GM15510 (cell line): ENCODE data around the gene ACYP2.

Source experiments
- POLR2A ChIP-seq: IDR thresholded peaks from 3 replicates; pipeline ENCODE4 v1.6.1; 2011; ENCODE audit warnings: borderline replicate concordance; ENCODE audit not compliant: insufficient read length; ENCODE audit errors: extremely low read depth

Gene ACYP2

DNA sequence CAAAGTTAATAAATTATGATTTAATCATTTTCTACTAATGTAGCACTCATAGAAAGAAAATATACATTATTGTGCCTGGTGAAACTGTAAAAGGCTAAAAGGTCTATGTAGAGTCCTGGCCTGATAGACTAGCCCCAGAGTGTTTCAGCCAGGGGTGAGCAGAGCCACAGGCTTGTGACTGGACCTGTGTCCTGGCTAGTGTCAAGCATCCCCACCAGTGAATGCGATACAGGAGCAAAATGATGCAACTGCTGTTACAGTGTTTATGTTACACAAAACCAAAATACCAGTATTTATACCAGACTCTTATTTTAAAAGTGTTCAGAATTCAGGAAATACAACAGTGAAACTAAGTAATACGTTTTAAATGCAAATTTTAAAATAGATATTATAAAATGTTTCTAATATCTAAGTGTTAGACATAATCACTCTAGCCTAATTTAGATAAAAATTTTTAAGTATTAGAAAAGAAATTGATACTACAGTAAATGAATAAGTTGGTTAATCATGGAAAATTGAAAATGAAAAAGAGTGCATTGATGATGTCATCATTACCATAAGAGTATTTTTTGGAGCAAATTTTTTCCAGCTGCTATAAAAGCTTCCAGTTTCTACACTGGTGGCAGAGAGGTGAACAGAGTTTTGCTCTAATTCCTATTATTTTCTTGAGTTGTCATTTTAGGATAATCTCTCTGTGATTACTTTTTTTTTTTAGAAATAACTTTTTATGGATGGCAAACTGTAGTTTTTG, 146.8 kb downstream of the ACYP2 start:
- no peak for TF ChIP-seq POLR2A

DNA sequence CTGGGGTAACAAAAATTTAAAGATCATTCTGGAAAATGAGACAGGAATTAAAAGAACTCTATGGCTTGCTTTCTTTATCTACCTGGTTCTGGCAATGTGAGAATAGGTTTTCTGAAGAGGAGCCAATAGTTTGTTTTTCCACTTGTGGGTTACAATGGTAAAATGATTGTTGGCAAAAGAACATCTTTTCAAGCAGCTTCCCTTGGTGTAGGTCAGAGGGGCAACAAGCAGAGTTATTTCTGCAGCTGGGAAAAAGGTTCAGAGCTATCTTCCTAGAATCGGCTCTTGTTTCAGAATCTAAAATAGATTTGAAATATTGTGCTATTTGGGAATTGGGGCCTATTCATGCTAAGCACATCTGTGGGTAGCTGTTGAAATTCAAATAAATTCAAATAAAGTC, 152.2 kb downstream of the ACYP2 start:
- TF ChIP-seq POLR2A: no peak

DNA sequence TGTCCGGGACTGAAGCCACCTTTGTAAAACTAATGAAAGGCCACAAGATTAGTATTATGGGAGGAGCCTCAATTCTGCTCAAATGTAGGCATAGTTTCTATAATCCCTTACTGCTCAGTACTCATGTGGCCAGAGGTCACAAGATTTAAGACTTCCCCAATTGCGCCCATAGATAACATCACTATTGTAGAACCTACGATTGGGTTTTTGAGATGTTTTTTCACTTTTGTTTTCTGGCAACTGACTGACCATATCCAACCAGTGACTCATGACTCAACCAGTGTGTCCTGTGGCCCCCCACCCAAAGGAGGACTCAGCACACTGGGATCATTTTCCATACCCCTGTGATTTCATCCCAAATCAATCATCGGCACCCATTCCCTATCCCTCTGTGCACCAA, 155.8 kb downstream of the ACYP2 start:
- no peak for TF ChIP-seq POLR2A

- TF ChIP-seq POLR2A: no peak
Measured at GRCh38 chr2:54271843-54272627, 156.6 kb downstream of the ACYP2 start.

DNA sequence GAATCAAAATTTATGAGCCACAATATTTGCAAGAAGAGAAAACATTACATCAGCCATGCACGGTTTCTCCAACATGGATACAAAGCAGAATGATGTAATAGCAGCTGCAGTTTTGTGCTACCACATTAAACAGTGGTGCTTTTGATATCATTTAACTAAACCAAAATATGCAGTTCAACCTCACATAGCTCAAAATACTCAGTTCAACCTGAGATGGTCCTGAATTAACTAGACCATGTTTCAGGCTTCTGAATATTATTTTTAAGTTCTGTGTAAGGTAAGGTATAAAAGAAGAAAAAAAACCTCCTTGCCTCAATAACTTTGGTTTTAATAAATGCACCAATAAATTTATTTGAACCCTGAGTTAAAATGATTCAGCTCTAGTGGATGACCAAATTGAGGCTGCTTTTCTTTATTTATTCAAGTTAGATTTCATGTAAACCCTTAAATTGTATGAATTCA, 159.4 kb downstream of the ACYP2 start:
- no peak for TF ChIP-seq POLR2A

GRCh38 chr2:54275541-54275940, 160.1 kb downstream of the ACYP2 start:
- TF ChIP-seq POLR2A: no peak

- TF ChIP-seq POLR2A: no peak
Measured at GRCh38 chr2:54279385-54279784, 164.0 kb downstream of the ACYP2 start.

DNA sequence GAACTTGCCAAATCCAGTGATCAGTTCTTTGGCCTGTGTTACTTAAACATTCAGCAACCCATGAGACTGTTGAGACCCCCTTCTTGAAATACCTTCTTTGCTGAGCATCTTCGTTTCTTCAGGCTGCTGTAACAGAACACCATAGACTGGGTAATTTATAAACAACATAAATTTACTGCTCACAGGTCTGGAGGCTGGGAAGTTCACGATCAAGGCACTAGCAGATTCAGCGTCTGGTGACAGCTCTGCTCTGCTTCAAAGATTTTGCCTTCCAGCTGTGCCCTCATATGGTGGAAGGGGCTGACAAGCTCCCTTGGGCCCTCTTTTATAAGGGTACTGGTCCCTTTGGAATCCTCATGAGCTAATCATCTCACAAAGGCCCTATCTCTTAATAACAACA, 169.4 kb downstream of the ACYP2 start:
- TF ChIP-seq POLR2A: no peak

- TF ChIP-seq POLR2A: no peak
Measured at GRCh38 chr2:54285451-54285850, 170.0 kb downstream of the ACYP2 start.

- no peak for TF ChIP-seq POLR2A
Measured at GRCh38 chr2:54287532-54287931, 172.1 kb downstream of the ACYP2 start.

DNA sequence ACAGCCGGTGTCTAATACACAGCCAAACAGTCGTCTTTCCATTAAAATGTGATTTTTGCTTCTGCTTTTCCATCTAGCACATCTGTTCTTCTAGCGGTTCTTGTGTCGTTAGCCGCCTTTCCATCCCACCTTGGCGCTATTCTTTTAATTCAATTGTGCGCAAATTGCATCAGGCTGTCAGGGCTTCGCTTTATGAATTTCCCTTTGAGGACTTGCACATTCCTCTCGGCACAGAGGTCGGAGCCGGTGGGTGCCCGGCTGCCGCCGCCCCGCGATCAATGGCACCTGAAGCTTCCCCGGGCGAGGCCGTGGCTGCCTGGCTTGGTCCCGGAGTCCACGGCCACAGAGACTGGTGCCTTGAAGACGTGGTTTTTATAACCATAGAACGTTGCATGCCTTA, 174.5 kb downstream of the ACYP2 start:
- no peak for TF ChIP-seq POLR2A

DNA sequence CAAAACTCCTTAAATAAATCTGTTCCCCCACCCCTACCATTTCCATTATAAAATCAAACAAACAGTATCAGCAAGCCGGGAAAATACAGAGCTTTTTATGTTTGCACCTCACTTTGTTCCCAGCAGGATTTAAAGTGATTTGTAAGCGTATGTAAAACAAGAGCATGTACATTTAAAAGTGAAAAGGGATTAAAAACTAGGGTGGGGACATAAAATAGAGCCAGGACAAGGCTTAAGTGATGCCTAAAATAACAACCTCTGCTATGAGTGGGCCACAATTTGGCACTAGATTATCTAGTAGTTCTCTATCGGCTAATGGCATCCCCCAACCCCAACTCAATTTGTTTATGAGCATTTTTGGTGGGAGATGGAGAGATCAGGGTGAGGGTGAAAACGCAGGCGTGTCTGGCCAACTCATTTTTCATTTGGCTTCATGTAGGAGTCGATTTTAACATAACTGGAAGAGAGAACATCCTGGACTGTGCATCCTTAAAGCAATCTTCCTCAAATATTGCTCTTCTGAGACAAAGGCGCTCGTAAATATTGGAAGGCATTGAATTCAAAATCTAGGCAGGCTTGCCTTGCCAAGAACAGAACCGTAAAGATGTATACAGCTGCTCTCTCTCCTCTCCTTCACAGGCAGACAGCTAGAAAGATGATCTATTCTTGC, 175.1 kb downstream of the ACYP2 start:
- TF ChIP-seq POLR2A: no peak

DNA sequence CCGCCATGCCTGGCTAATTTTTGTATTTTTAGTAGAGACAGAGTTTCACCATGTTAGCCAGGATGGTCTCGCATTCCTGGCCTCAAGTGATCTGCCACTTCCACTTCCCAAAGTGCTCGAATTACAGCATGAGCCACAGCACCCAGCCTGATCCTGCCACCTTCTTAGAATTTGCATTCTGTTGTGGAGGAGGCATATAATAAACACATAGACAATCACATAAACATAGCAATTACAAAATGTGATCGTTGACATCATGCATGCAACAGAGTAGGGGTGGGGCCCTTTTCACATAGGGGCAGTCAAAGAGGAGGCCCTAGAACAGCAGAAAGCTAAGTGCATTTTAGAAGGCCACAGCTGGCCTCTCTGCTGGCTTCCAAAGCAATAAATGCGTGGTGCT, 180.5 kb downstream of the ACYP2 start:
- no peak for TF ChIP-seq POLR2A

DNA sequence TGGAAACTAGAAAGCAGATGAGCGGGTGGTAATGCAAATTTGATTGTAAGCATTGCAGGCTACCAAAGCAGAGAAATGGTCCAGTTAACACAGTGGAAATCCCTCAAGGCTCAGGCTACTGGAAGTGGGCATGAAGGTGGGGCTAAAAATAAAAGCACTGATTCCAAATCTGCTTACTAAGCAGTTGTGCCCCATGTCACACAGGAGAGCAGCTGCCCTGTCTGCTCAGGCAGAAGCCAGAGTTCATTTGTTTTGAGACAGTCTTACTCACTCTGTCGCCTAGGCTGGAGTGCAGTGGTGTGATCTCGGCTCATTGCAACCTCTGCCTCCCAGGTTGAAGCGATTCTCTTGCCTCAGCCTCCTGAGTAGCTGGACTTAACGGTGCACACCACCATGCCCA, 183.1 kb downstream of the ACYP2 start:
- TF ChIP-seq POLR2A: no peak

DNA sequence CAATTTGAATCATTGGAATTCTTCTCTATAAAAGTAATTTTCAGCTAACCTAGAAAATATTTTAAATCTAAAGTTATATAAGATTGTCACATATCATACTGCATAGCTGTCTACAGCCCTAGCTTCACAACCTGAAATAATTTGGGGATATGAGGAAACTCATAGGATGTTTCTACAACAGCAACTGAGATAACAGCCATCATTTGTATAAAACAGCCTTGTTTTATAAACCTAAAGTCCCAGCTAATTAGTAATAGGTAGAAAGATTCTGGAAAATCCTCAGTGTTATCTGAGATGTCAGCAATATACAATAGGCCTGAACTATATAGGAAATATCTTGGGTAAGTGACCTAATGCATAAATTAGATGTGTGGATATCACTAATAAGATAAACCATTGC, 188.2 kb downstream of the ACYP2 start:
- TF ChIP-seq POLR2A: no peak
